H1 (cell line): ENCODE measurements around the gene RAB8B. TPM values are rescaled to one million over a fixed set of nuclear protein-coding genes. Genes with fewer than 3 reads are reported as not detected.

ENCODE experiments used
- CHD1 ChIP-seq: IDR thresholded peaks from 2 replicates; pipeline ENCODE4 v1.6.1; 2012; ENCODE audit warnings: low read depth, low read length, improper control_type of control experiment
- CTCF ChIP-seq, 3 experiments: IDR thresholded peaks; 1 replicate in 2 of 3; 2 replicates in 1 of 3; pipeline versions ENCODE4 v1.5.1 to v1.6.1; 2011; ENCODE audit warnings: low read length in 3 of 3, mild to moderate bottlenecking in 3 of 3, inconsistent platforms in 2 of 3, low read depth in 1 of 3, moderate library complexity in 1 of 3; ENCODE audit not compliant: insufficient read depth in 1 of 3; ENCODE audit errors: control extremely low read depth in 1 of 3
- GTF2F1 ChIP-seq: IDR thresholded peaks from 2 replicates; pipeline ENCODE4 v1.6.1; 2012; ENCODE audit warnings: low read depth, low read length, improper control_type of control experiment, borderline replicate concordance
- MAFK ChIP-seq: IDR thresholded peaks from 2 replicates; pipeline ENCODE4 v1.6.1; 2012; ENCODE audit warnings: low read depth, mild to moderate bottlenecking, improper control_type of control experiment, low read length
- RBBP5 ChIP-seq: IDR thresholded peaks from 2 replicates; pipeline ENCODE4 v1.7.1; 2012; ENCODE audit warnings: low read depth, mild to moderate bottlenecking, inconsistent platforms, low read length, moderate library complexity, borderline replicate concordance
- SAP30 ChIP-seq: fragments of 300-600 bp; sonication (generic); IDR thresholded peaks from 2 replicates; pipeline ENCODE4 v1.7.1; 2012; ENCODE audit warnings: low read length, moderate library complexity, mild to moderate bottlenecking, inconsistent platforms; ENCODE audit not compliant: insufficient read depth, insufficient replicate concordance
- SIN3A ChIP-seq, 2 experiments: IDR thresholded peaks in 1 of 2; conservative IDR thresholded peaks in 1 of 2; 2 replicates each; pipeline ENCODE4 v1.6.1; 2011 to 2012; ENCODE audit warnings: low read length in 2 of 2, improper control_type of control experiment in 1 of 2, low read depth in 1 of 2, mild to moderate bottlenecking in 1 of 2
- SP1 ChIP-seq: IDR thresholded peaks from 2 replicates; pipeline ENCODE4 v1.6.1; 2011; ENCODE audit warnings: low read depth, low read length
- polyA plus RNA-seq, 7 experiments: library from polyadenylated mRNA; depleted of rRNA in 3 of 7; stranded (reverse) in 5 of 7; unstranded in 2 of 7; fragments of >200 nt in 5 of 7; fragments of 200-250 nt in 2 of 7; gene quantifications; 1 replicate in 5 of 7; 2 replicates in 1 of 7; 4 replicates in 1 of 7; pipeline versions ENCODE4 v1.2.1 to v1.2.3, GENCODE V29; 2011 to 2013; ENCODE audit warnings: missing spikeins in 2 of 7, mixed read lengths in 2 of 7
- total RNA-seq: library from RNA; stranded (reverse); fragmentation: NEBNext Ultra II Directional; extraction: Animal tissue kit (Norgen Biotek cat#: 25700); gene quantifications from 2 replicates; pipeline ENCODE4 v1.2.1, GENCODE V29; 2021

The RAB8B gene
- total and polyA plus RNA-seq, 2 of the 8 experiments (the other 6 are each of a cell fraction or from before 2014, with no cell fraction given): 9.5 to 47.8 TPM

DNA sequence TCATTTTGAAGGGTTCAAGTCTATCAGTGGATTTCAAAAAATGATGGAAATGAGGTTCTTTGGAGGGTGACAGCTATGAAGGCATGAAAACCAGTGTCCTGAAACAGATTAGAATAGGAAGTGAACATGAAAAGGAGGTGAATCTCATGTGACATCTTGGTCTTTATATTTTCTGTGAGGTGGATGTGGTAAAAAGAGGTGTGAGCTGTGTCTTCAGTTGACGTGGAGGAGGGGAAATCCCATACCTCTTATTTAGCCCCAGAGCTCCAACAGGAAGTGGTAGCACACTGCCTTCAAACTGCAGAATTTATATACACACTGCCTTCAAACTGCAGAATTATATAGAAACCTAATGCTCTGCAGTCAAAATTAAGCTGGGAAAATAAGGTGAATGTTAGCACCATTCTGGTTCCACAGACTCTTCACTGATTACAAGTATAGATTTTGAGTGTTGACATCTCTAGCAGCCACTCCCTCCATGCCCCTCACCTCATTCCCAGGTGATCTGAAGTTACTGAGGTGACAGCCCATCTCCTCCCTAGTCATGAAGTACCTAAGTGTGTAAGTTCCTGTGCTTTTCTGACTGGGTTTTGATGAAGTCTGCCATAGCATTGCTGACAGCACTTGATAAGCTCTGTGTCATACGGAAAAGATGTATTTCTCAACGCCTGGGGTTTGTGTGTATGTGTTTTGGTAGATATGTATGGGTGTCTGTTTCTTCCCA is 2.7 kb downstream of the RAB8B start (continued):
- TF ChIP-seq CTCF (IDR thresholded peaks at IDR 0.05; ENCODE audit: control extremely low read depth in 1 of 3, insufficient read depth in 1 of 3, low read depth in 1 of 3, low read length in 3 of 3) (no peak), SP1 (no peak), MAFK (no peak), SIN3A (conservative IDR thresholded peaks at IDR 0.05 in 1 of 2, IDR thresholded peaks at IDR 0.05 in 1 of 2; ENCODE audit: low read depth in 1 of 2, low read length in 2 of 2) (no peak), SAP30 (no peak), RBBP5 (no peak), GTF2F1 (no peak), CHD1 (no peak)
